Activated CD4-positive, alpha-beta memory T cell treated with anti-CD3 and anti-CD28 coated beads for 36 hours (primary cell): Measurements from ENCODE around the gene HOXC5. TPM values are rescaled to one million over a fixed set of nuclear protein-coding genes. Genes with fewer than 3 reads are reported as not detected.

Experiments used
- microRNA-seq: library from miRNA; unstranded; fragments of <30 nt; microRNA quantifications from one replicate; pipeline ENCODE4 v1.2.0, GENCODE V29; 2022; ENCODE audit warnings: borderline number of aligned reads, borderline microRNAs expressed, borderline replicate concordance
- total RNA-seq, 2 experiments: library from RNA; stranded (reverse); gene quantifications; one replicate each; pipeline ENCODE4 v1.2.3, GENCODE V29; 2021

Gene HOXC5
- total RNA-seq, 2 experiments from 2014 or later: not detected

Small RNA genes within 50 kb of the gene (microRNA-seq; reads per million reads assigned to microRNA genes)
- gene MIR196A2 (not detected), gene MIR615 (not detected)

Other genes starting within 250 kb of the HOXC5 start
- not detected for gene HOXC13, start 94.2 kb upstream of the HOXC5 start, total RNA-seq
- gene HOXC12, start 78.1 kb upstream of the HOXC5 start, total RNA-seq: not detected
- not detected for gene HOXC11, start 59.9 kb upstream of the HOXC5 start, total RNA-seq
- not detected for gene HOTAIR, start 58.1 kb upstream of the HOXC5 start, total RNA-seq
- gene HOXC10, start 47.9 kb upstream of the HOXC5 start, total RNA-seq: not detected
- not detected for gene HOXC9, start 32.9 kb upstream of the HOXC5 start, total RNA-seq
- not detected for gene HOXC8, start 24.1 kb upstream of the HOXC5 start, total RNA-seq
- not detected for gene HOXC6, start 4.6 kb upstream of the HOXC5 start, total RNA-seq
- under 1 TPM in 1 of 2 experiments, not detected in 1; 0.17 TPM for gene HOXC4, start 20.8 kb downstream of the HOXC5 start, total RNA-seq
- 10 to 100 TPM; 25.3 to 26.4 TPM for gene SMUG1, start 155.9 kb downstream of the HOXC5 start, total RNA-seq
- 100 to 1,000 TPM; 132 to 138 TPM for gene CBX5, start 247.1 kb downstream of the HOXC5 start, total RNA-seq
- 1,000 to 10,000 TPM; 2,070 to 2,080 TPM for gene HNRNPA1, start 247.7 kb downstream of the HOXC5 start, total RNA-seq